RWPE1 (cell line): ENCODE measurements around the gene IL3.

Experiments used
- CTCF ChIA-PET: fragments of 350-600 bp; sonication (Branson Sonifier 250); formaldehyde crosslinking; extraction: SDS; loops from one replicate; lab custom pipeline; 2021; lab: Yijun Ruan, JAX
- POLR2A ChIA-PET: fragments of 400-600 bp; formaldehyde crosslinking; extraction: SDS; loops from one replicate; lab custom pipeline; 2020; ENCODE audit warnings: antibody characterized with exemption; ENCODE audit not compliant: low non-redundant PET; lab: Yijun Ruan, JAX
- DNase-seq: peaks from one replicate; pipeline ENCODE4 v3.0.0; 2012; ENCODE audit warnings: low spot score
- H3K27ac ChIP-seq: fragments of 450-650 bp; 2 replicates; pipeline ENCODE4 v1.5.1; 2017
- CTCF ChIP-seq: fragments of 450-650 bp; conservative IDR thresholded peaks from 2 replicates; pipeline ENCODE4 v1.5.1; 2017; ENCODE audit warnings: low read depth, mild to moderate bottlenecking

The IL3 gene

DNA sequence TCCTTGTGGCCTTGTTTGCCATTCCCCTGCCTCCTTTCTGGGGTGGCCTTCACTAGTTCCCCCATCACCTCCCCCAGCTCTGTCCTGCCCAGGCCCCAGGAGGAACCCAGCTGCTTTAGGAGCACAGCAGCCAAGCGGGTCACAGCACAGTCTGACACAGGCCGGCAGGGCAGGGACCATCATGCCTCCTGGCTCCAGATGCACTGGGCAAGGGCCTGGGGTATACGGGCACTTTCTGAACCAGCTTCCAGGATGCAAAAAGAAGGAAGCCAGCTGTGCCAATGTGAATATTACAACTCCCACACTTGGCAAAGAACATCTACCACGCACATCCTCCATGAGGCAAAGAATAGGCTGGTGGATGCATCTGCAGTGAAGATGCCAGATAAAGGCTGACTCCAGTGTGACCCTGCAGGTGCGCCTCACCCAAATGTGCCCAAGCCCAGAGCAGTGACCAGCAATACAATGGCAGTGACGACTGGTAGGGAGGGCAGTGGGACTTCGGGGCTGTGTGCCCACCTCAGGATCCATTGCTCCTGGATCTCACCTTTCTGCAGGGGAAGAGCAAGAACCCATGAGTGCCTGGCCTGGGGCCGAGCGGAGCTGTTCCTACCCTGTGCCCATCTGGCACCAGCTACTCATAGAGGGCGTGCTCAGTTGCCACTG, 6.3 kb upstream of the IL3 start:
- DNase-seq: no peak
- ChIA-PET POLR2A (no interaction called here), CTCF (interaction anchor here (0.7 kb wide), 1 partner anchor 11 kb away, joined by 3 read pairs; no protein-coding TSS in a partner anchor)
- TF ChIP-seq CTCF: no peak
- no peak overlapping the region for H3K27ac ChIP-seq

DNA sequence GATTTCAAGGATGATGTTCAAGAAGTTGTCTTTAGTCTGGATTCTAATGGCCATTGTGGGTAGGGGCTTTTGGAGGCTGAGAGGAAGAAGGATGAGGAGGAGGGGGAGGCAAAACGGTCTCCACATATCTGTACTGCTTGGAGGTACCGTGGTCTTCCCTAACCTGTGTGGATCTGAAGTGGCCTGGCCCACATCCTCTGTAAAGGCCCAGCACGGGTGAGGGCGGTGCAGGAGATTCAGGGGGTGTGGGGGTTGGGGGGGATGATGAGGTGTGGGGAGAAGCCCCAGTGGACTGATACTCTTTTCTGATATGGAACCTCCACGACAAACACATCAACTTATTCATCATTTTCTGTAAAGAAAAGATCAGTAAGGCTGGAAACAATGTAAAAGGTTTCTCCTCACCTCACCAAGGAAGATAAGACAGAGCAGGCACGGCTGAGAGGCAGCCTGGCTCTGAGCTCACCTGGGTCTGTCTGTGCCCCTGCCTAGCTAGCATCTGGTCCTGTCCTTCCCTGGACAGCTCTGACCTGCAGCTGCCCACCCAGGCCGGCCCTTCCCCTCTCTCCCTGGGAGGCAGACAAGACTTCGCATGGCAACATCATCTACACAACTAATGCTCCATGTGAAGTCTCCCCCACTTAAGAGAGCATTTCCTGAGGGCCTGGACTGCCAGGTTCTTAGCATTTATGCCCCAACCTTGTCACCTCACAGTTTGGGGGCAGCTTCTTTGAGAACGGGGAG, 5.6 kb upstream of the IL3 start:
- no peak overlapping the region for H3K27ac ChIP-seq
- CTCF ChIA-PET: interaction anchor here (0.6 to 0.7 kb wide), 2 partner anchors 18 to 40 kb away, joined by 3 read pairs; no protein-coding TSS in a partner anchor
- no peak for TF ChIP-seq CTCF
- DNase-seq: no peak
- POLR2A ChIA-PET: no interaction called here

GRCh38 chr5:132055441-132055807, 5.0 kb upstream of the IL3 start:
- CTCF ChIA-PET: interaction anchor here (0.6 to 0.8 kb wide), 3 partner anchors 19 to 47 kb away, joined by 3 read pairs; no protein-coding TSS in a partner anchor
- POLR2A ChIA-PET: no interaction called here
- no peak for TF ChIP-seq CTCF
- DNase-seq: no peak
- H3K27ac ChIP-seq: no peak overlapping the region

- ChIA-PET POLR2A (no interaction called here), CTCF (interaction anchor here (0.7 to 0.8 kb wide), 2 partner anchors 39 to 46 kb away, joined by 3 read pairs; no protein-coding TSS in a partner anchor)
- DNase-seq: no peak
- no peak overlapping the region for H3K27ac ChIP-seq
- TF ChIP-seq CTCF: no peak
Observed at GRCh38 chr5:132055808-132056609, 4.4 kb upstream of the IL3 start.

DNA sequence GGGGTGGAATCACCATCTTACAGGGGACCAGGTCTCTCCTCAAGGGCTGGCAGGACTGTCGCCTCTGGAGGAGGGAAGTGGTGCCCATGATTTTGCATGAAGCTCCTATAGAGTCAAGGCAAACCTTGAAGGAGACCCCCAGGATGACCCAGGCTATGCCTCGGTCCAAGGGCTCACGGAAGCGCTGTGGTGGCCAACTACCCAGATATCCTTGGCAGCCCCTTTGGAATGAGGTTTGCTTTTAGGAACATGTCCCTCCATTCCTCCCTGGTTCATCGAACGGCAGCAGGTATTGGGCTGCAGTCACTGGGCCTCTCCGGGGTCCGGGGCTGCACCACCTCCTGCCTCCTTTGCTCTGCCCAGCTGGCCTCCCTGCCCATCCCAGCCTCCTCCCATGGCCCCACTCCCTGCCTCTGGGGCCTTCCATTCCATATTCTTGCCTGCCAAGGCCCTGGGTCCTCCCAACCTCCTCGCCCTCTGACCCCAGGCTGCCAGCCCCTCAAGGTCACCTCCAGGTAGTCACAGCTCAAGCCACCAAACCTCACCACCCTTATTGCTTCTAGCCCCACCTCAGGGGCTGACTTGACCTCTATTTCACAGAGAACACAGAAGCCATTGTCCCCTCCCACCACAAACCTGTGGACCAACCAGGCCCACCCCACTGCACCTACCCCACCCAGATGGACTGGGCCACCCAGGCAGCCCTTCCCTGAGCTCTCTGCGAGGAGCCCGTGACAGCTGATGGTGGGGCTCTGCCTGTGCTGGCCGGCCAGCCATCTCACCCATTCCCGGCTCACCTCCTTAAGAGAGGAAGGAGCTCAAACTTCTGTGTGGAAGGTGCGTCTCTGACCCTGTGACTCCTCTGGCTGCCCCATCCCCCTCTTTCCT, 3.6 kb upstream of the IL3 start:
- CTCF ChIA-PET: interaction anchor here (0.6 kb wide), 1 partner anchor 280 kb away, joined by 4 read pairs; no protein-coding TSS in a partner anchor
- no peak overlapping the region for H3K27ac ChIP-seq
- no peak for TF ChIP-seq CTCF
- POLR2A ChIA-PET: no interaction called here
- DNase-seq: no peak
